Fibroblast of pulmonary artery (primary cell): ENCODE measurements around the gene DNAJC16.

Experiments used
- DNase-seq: peaks from one replicate; pipeline ENCODE4 v3.0.0-alpha.2; 2010; ENCODE audit warnings: low read depth
- H3K4me3 ChIP-seq: replicated peaks from 2 replicates; pipeline ENCODE4 v1.5.1; 2011; ENCODE audit warnings: low read depth, mild to moderate bottlenecking, control low read depth, low read length, moderate library complexity
- CTCF ChIP-seq: IDR thresholded peaks from 2 replicates; pipeline ENCODE4 v1.5.1; 2011; ENCODE audit warnings: mild to moderate bottlenecking, control low read depth, low read length, inconsistent platforms; ENCODE audit errors: missing control alignments

DNAJC16 gene

GRCh38 chr1:15625056-15625917 lies 98.6 kb downstream of the DNAJC16 start:
- TF ChIP-seq CTCF, result no peak
- DNase-seq, result no peak
- H3K4me3 ChIP-seq, result no peak overlapping the region
